ENCODE results near the gene YDJC. TPM values are rescaled to one million over a fixed set of nuclear protein-coding genes. Genes with fewer than 3 reads are reported as not detected.
"Not testable (repeated sequence)": the region's sequence is repeated elsewhere in the genome, so short reads cannot be mapped to it uniquely, and the experiment has no call there.

The YDJC gene
- total RNA-seq, 1 experiment from 2014 or later = 78.4 TPM

DNA sequence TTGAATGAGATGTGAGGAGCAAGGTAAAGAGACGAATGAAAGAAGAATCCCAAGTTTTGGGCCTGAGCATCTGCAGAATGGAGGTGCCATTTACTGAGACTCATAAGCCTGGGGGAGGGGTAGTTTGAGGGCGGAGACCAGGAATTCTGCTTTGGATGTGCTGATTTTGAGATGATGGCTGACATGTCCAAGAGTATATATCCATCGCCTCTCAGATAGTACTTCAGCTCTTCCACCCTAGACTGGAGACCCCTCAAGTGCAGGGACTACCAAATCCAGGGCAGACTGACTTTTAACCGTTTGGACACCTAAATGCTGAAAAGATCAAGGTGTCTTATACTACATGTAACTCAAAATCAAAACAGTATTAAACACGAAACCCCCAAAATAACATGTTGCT, 11.0 kb upstream of the YDJC start:
- H3K9me3 ChIP-seq = no peaks in the 10 kb centered on the region

GRCh38 chr22:21639359-21639758, 9.5 kb upstream of the YDJC start:
- Histone ChIP-seq H3K27me3 (no peaks in the 10 kb centered on the region), H3K9me3 (no peaks in the 10 kb centered on the region), H3K36me3 (0 out of 2 replicates have a peak, but pooled peaks cover 4% of the 10 kb centered on the region), H3K4me3 (no peak overlapping the region)
- no peak for DNase-seq

More for the DNA sequence above, 11.0 kb upstream of the YDJC start:
- Histone ChIP-seq H3K4me3 (no peak overlapping the region), H3K27me3 (no peaks in the 10 kb centered on the region), H3K36me3 (0 out of 2 replicates have a peak, but pooled peaks cover 4% of the 10 kb centered on the region)
- DNase-seq = no peak

GRCh38 chr22:21637450-21637849, 7.6 kb upstream of the YDJC start:
- not testable (repeated sequence) for H3K9me3 ChIP-seq, H3K4me3 ChIP-seq, H3K27me3 ChIP-seq, DNase-seq, H3K36me3 ChIP-seq

DNA sequence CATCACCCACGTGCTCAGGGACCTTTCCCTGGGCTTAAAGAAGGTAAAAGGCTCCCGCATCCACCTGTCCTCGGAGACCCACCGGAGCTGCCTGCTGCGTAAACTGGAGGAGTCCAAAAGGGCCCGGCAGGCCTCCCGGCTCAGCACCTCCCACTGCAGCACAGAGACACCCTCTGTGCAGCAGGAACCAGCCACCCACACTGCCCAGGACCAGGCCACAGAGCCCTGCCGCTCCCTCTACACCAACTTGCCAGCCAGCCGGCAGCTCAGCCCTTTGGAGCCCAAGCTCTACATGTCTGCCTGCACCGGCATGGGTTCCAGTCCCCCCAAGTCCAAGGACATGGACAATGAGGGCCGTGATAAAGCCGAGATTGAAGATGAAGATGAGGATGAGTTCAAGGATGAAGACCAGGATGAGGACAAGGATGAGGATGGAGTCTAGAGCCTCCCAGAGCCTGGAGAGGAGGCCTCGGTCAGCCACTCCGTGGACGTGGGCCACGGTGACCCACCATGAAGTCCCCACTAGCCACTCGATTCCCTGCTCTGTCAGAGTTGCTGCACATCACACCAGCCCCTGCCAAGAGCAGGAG, 6.9 kb upstream of the YDJC start:
- Histone ChIP-seq H3K9me3 (no peaks in the 10 kb centered on the region), H3K4me3 (no peak overlapping the region), H3K36me3 (no peaks in the 10 kb centered on the region), H3K27me3 (no peaks in the 10 kb centered on the region)
- no peak for DNase-seq

GRCh38 chr22:21635771-21636510, 6.1 kb upstream of the YDJC start:
- no peaks in the 10 kb centered on the region for H3K9me3 ChIP-seq
- H3K4me3 ChIP-seq = no peak overlapping the region
- H3K27me3 ChIP-seq = no peaks in the 10 kb centered on the region
- no peak for DNase-seq
- no peaks in the 10 kb centered on the region for H3K36me3 ChIP-seq

DNA sequence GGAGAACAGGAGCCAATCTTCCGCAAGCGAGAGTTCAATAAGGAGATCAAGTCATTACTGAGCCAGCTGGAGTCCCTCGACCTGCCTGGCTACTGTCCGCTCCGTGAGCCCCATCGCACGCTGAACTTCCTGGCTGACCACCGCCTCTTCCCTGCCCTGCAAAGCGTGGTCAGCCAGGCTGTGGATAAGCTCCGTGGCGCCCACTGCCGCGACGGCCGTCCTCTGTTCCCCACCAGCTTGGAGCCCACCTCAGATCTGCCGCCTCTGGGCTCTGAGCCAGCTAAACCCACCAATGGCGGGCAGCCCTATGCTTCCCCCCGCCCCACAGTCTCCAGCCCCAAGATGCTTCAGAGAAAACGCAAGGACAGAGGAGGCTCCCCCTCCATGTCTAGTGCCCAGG, 5.0 kb upstream of the YDJC start:
- H3K4me3 ChIP-seq = no peak overlapping the region
- DNase-seq = no peak
- no peaks in the 10 kb centered on the region for H3K9me3 ChIP-seq
- no peaks in the 10 kb centered on the region for H3K27me3 ChIP-seq
- no peaks in the 10 kb centered on the region for H3K36me3 ChIP-seq

GRCh38 chr22:21634081-21634480, 4.3 kb upstream of the YDJC start:
- Histone ChIP-seq H3K27me3 (no peaks in the 10 kb centered on the region), H3K9me3 (no peaks in the 10 kb centered on the region), H3K36me3 (no peaks in the 10 kb centered on the region), H3K4me3 (no peak overlapping the region)
- DNase-seq = no peak

DNA sequence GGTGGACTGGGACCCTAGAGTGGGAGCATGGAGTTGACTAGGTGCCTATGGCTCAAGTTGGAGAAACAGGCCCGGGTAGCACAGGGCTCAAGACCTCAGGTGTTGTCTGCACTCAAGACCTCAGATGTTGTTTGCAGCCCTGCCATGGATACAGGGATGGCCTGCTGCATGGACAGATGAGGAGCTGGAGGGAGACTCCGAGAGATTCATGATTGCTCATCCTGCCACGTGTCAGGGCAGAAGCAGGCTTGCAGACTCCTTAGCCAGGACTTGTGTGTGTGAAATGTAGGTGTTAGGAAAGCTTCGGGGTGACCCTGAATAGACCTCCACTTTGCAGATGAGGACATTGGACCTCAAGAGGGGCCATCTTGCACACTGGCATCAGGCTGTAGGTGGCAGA, 3.7 kb upstream of the YDJC start:
- DNase-seq = no peak
- Histone ChIP-seq H3K36me3 (peaks cover under 1% of the 10 kb centered on the region), H3K9me3 (no peaks in the 10 kb centered on the region), H3K27me3 (no peaks in the 10 kb centered on the region), H3K4me3 (no peak overlapping the region)

DNA sequence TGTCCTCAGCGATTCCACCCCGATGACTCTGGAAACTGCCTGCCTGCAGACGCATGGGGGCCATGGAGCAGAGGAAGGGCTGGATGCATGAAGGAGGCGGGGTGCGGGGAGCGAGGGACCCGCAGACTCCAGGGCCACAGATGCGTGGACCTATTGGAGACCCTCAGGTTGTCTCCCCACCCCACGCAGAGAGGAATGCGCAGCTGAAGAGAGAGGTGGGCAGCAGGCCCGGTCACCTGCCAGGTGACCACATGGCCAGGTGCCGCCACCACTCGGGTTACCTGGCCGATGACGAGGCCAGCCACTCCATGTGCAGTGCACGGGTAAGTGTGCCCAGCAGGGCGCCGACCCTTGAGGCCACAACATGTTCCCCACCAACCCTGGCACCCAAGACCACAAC, 3.1 kb upstream of the YDJC start:
- H3K4me3 ChIP-seq = no peak overlapping the region
- H3K9me3 ChIP-seq = no peaks in the 10 kb centered on the region
- DNase-seq = no peak
- peaks cover 6% of the 10 kb centered on the region for H3K36me3 ChIP-seq
- H3K27me3 ChIP-seq = no peaks in the 10 kb centered on the region

DNA sequence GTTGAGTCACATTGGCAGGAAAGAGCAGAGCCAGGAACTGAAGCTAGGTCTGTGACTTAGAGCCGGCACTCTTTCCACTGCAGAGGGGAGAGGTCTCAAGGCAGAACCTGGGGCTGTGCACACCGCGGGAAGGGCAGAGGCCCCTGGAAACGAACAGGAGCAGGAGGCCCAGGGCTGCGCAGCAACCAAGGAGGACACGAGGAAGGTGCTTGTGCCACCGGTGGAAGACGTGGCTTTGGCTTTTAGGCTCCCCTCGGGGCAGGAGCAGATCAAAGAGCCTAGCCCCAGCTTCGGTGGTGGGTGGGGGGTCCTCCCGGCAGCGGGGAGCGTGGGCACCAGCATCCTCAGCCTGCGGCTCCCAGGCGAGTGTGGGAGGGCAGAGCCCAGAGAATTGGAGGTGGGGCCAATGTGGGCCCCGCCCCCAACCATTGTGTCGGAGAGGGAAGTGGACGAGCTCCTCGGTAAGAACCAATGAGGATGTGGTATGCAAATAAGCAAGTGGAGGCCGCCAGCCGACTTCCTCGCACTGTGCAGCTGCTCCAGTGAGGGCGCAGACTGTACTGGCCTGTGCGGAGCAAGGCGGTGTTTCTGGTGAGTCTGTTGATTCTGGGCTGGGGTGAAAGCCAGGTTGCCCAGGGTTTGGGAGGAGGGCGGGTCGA, 2.5 kb upstream of the YDJC start, which contains the start of gene CCDC116:
Gene CCDC116 (plus strand): TSS at position 524 of the 659 bp plus-strand sequence. CDS start 422 bp downstream, outside the sequence.
- peaks cover 12% of the 10 kb centered on the region for H3K36me3 ChIP-seq
- no peak within 1 kb of the TSS for H3K4me3 ChIP-seq
- no peaks in the 10 kb centered on the region for H3K27me3 ChIP-seq
- no peak for DNase-seq
- H3K9me3 ChIP-seq = no peaks in the 10 kb centered on the region

GRCh38 chr22:21631025-21631424, 1.2 kb upstream of the YDJC start:
- Histone ChIP-seq H3K4me3 (no peak overlapping the region), H3K27me3 (no peaks in the 10 kb centered on the region), H3K36me3 (peaks cover 17% of the 10 kb centered on the region), H3K9me3 (no peaks in the 10 kb centered on the region)
- DNase-seq = no peak

DNA sequence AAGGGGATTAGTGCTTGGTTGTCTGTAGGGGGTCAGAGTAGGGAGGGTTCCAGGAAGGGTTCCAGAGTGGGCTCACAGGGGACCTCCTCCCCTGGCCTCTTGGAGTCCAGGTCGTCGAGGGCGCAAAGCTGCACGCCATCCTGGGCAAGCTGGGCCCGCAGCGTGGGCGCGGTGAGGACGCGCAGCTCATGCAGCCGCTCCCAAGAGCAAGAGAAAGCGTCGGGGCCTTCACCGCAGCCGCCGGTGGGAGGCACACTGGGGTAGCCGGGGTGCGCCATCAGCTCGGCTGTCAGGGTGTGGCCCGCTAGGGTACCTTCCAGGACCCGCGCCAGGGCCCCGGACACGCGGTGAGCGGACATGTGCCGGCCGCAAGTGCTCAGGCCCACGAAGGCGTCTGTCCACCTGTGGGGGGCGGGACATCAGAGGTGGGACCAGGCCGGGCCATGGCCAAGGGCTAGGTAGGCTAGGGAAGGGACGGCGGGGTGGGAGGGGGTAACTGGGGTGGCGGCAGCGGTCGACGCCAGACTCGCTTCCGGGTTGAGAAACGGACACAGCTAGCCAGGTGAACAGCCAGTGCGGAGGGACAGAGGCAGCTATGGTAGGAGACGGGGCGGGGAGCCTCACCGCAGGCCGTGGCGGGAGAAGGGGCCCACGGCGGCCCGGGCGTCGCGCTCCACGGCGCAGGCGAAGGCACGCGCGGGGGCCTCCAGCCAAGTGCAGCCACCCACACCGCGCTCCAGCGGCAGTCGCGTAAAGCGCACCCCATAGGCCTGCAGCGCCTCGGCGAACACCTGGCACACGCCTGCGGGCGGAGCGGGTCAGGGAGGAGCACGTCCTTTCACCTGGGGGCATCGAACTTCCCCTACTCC, 1.2 kb downstream of the YDJC start:
- DNase-seq = no peak
- H3K4me3 ChIP-seq = peak overlapping the region; percentile 69
- peaks cover 20% of the 10 kb centered on the region for H3K36me3 ChIP-seq
- H3K27me3 ChIP-seq = no peaks in the 10 kb centered on the region
- H3K9me3 ChIP-seq = no peaks in the 10 kb centered on the region

GRCh38 chr22:21626735-21627469, 2.9 kb downstream of the YDJC start:
- H3K4me3 ChIP-seq = no peak overlapping the region
- H3K36me3 ChIP-seq = peaks cover 36% of the 10 kb centered on the region
- H3K9me3 ChIP-seq = no peaks in the 10 kb centered on the region
- H3K27me3 ChIP-seq = no peaks in the 10 kb centered on the region
- DNase-seq = no peak

GRCh38 chr22:21626073-21626734, 3.6 kb downstream of the YDJC start:
- no peaks in the 10 kb centered on the region for H3K27me3 ChIP-seq
- H3K4me3 ChIP-seq = no peak overlapping the region
- H3K36me3 ChIP-seq = peaks cover 40% of the 10 kb centered on the region
- no peak for DNase-seq
- H3K9me3 ChIP-seq = no peaks in the 10 kb centered on the region

DNA sequence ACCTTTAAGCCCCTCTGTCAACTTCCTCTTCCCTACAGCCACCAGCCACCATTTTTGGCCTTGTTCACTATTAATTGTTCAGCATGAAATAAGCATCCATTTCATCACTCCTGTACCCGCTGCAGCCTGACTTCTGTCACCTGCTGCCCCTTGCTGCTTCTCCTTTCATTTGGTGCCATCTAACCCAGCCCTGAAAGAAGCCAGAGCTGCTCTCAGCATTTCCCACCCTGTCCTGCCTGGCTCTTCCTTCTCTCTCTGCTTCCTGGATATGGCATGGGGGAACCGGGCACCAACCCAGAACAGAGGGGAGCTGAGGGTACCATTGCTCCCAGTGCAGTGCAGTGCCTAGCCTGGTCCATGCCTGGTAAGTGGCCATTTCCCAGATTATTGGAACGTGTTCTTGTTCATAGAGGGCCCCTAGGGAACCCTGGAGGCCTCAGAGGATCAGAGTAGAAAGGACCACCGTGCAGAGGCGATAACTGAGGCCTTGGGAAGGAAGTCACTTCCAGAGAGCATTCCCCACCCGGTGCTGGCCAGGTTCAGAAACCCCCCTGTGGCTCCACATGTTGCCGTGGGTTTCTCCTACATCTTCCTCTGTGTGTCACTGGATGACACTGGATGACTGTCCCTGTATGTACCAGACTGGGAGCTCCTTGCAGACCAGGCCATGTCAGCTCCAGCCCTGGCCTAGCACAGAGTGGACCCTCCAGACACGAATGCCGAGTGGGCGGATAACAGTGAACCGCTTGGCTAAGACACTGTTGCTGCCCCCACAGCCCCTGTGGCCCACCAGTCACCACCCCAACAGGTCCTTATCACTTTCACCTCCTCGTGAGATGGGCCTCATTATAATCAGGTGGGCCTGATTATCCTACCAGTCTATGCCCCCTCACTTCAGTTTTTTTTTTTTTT, 4.7 kb downstream of the YDJC start:
- Histone ChIP-seq H3K4me3 (no peak overlapping the region), H3K9me3 (no peaks in the 10 kb centered on the region), H3K27me3 (no peaks in the 10 kb centered on the region), H3K36me3 (peaks cover 46% of the 10 kb centered on the region)
- DNase-seq = no peak

All from MG63 (cell line).